IMR-90 (cell line): ENCODE results near the gene FXYD6. TPM values are rescaled to one million over a fixed set of nuclear protein-coding genes. Genes with fewer than 3 reads are reported as not detected.

Experiments used
- ATAC-seq: fragments of 200-7000 bp; cut with Tn5 transposase; 2 replicates; pipeline ENCODE4 v1.9.1; 2020; ENCODE audit warnings: low read depth, mild to moderate bottlenecking, moderate library complexity
- BruUV-seq: library from RNA; stranded (reverse); fragments of 400-500 nt; replicated peaks from 2 replicates; lab custom pipeline; 2021; lab: Mats Ljungman, UMichigan
- CTCF ChIA-PET: fragments of 300-600 bp; formaldehyde crosslinking; extraction: SDS; loops from one replicate; lab custom pipeline; 2021; ENCODE audit warnings: antibody characterized with exemption; lab: Yijun Ruan, JAX
- POLR2A ChIA-PET: fragments of 300-600 bp; sonication (Branson Sonifier 250); formaldehyde crosslinking; loops from one replicate; lab custom pipeline; 2022; ENCODE audit warnings: antibody characterized with exemption; ENCODE audit not compliant: unreplicated experiment; lab: Charles Lee
- DNase-seq: peaks from one replicate; pipeline ENCODE4 v3.0.0; 2013
- H2AFZ ChIP-seq: replicated peaks from 2 replicates; pipeline ENCODE3; 2013; ENCODE audit warnings: low read length, mild to moderate bottlenecking; ENCODE audit not compliant: poor library complexity
- H2AK5ac ChIP-seq: 2 replicates; pipeline ENCODE4 v1.6.1; 2013; ENCODE audit warnings: low read depth, low read length, inconsistent platforms
- H2AK9ac ChIP-seq: replicated peaks from 2 replicates; pipeline ENCODE3; 2013; ENCODE audit warnings: mild to moderate bottlenecking, low read depth, low read length, moderate library complexity; ENCODE audit not compliant: poor library complexity
- H2BK120ac ChIP-seq: 2 replicates; pipeline ENCODE4 v1.6.1; 2013; ENCODE audit warnings: low read depth, low read length, inconsistent platforms
- H2BK15ac ChIP-seq: 3 replicates; pipeline ENCODE4 v1.6.1; 2013; ENCODE audit warnings: low read depth, low read length, inconsistent platforms
- H2BK20ac ChIP-seq: 2 replicates; pipeline ENCODE4 v1.6.1; 2013; ENCODE audit warnings: low read depth, mild to moderate bottlenecking, inconsistent platforms, low read length, moderate library complexity
- H2BK5ac ChIP-seq: 2 replicates; pipeline ENCODE4 v1.6.1; 2013; ENCODE audit warnings: mild to moderate bottlenecking, low read depth, low read length, inconsistent platforms; ENCODE audit not compliant: poor library complexity, severe bottlenecking
- H3K14ac ChIP-seq: replicated peaks from 2 replicates; pipeline ENCODE4 v1.6.1; 2013; ENCODE audit warnings: low read depth, low read length, inconsistent platforms
- H3K18ac ChIP-seq: 2 replicates; pipeline ENCODE4 v1.6.1; 2013; ENCODE audit warnings: low read depth, low read length, control low read depth
- H3K23ac ChIP-seq: 2 replicates; pipeline ENCODE4 v1.6.1; 2013; ENCODE audit warnings: low read depth, low read length, inconsistent platforms
- H3K27ac ChIP-seq: 2 replicates; pipeline ENCODE4 v1.5.1; 2013; ENCODE audit warnings: mild to moderate bottlenecking, control low read depth, low read length; ENCODE audit not compliant: insufficient read depth
- H3K27me3 ChIP-seq: 2 replicates; pipeline ENCODE4 v1.6.1; 2013; ENCODE audit warnings: low read length; ENCODE audit not compliant: control insufficient read depth, insufficient read depth
- H3K36me3 ChIP-seq: 2 replicates; pipeline ENCODE4 v1.6.1; 2013; ENCODE audit warnings: low read length, mixed read lengths; ENCODE audit not compliant: control insufficient read depth, insufficient read depth
- H3K4ac ChIP-seq: 2 replicates; pipeline ENCODE4 v1.6.1; 2013; ENCODE audit warnings: low read depth, low read length, inconsistent platforms
- H3K4me1 ChIP-seq: 2 replicates; pipeline ENCODE4 v1.6.1; 2013; ENCODE audit warnings: low read length, mixed read lengths; ENCODE audit not compliant: control insufficient read depth, insufficient read depth
- H3K4me2 ChIP-seq: 2 replicates; pipeline ENCODE4 v1.6.1; 2013; ENCODE audit warnings: low read depth, mild to moderate bottlenecking, control low read depth, low read length, moderate library complexity
- H3K4me3 ChIP-seq: 2 replicates; pipeline ENCODE4 v1.5.1; 2013; ENCODE audit warnings: low read depth, mild to moderate bottlenecking, control low read depth, low read length, moderate library complexity; ENCODE audit not compliant: insufficient read depth
- H3K56ac ChIP-seq: 2 replicates; pipeline ENCODE4 v1.6.1; 2013; ENCODE audit warnings: low read length, inconsistent platforms; ENCODE audit not compliant: insufficient read depth; ENCODE audit errors: extremely low read depth
- H3K79me1 ChIP-seq, 2 experiments: 2 replicates each; pipeline ENCODE4 v1.6.1; 2013; ENCODE audit warnings: low read length in 2 of 2, inconsistent platforms in 1 of 2, low read depth in 1 of 2
- H3K9ac ChIP-seq: 2 replicates; pipeline ENCODE4 v1.6.1; 2013; ENCODE audit warnings: low read depth, low read length, control low read depth
- H3K9me1 ChIP-seq: 2 replicates; pipeline ENCODE4 v1.6.1; 2013; ENCODE audit warnings: low read length, inconsistent platforms; ENCODE audit not compliant: insufficient read depth
- H3K9me3 ChIP-seq: 2 replicates; pipeline ENCODE4 v1.6.1; 2013; ENCODE audit warnings: low read length; ENCODE audit not compliant: control insufficient read depth, insufficient read depth
- H4K20me1 ChIP-seq: 2 replicates; pipeline ENCODE4 v1.6.1; 2013; ENCODE audit warnings: low read length, inconsistent platforms; ENCODE audit not compliant: insufficient read depth
- H4K5ac ChIP-seq: 2 replicates; pipeline ENCODE4 v1.6.1; 2013; ENCODE audit warnings: mild to moderate bottlenecking, low read depth, low read length, control low read depth
- H4K8ac ChIP-seq, 2 experiments: 2 replicates each; pipeline ENCODE4 v1.6.1; 2013; ENCODE audit warnings: low read depth in 2 of 2, low read length in 2 of 2, control low read depth in 1 of 2, inconsistent platforms in 1 of 2
- H4K91ac ChIP-seq: 2 replicates; pipeline ENCODE4 v1.6.1; 2013; ENCODE audit warnings: low read depth, low read length, inconsistent platforms; ENCODE audit not compliant: insufficient read depth
- MAFK ChIP-seq: IDR thresholded peaks from 2 replicates; pipeline ENCODE4 v1.6.1; 2012; ENCODE audit warnings: low read depth, low read length, improper control_type of control experiment
- MAZ ChIP-seq: IDR thresholded peaks from 2 replicates; pipeline ENCODE4 v1.6.1; 2012; ENCODE audit warnings: low read depth, mild to moderate bottlenecking, low read length, improper control_type of control experiment, moderate library complexity, borderline replicate concordance
- NFE2L2 ChIP-seq: fragments of 150-350 bp; IDR thresholded peaks from 2 replicates; pipeline ENCODE4 v1.6.1; 2016; ENCODE audit warnings: low read depth, mild to moderate bottlenecking, low read length
- WGBS, 2 experiments: methylation state at CpG; one replicate each; pipeline versions ENCODE4 v1.1.5 to v1.1.7; 2013; ENCODE audit warnings: missing lambda C conversion rate in 2 of 2; ENCODE audit not compliant: insufficient read length in 1 of 2; ENCODE audit errors: extremely low coverage in 2 of 2; 5-methylcytosine and 5-hydroxymethylcytosine counted together
- dilution Hi-C: fragments of 300-500 bp; cut with HindIII; formaldehyde crosslinking; loops from one replicate; pipeline ENCODE4 v1.14.3; 2018; ENCODE audit warnings: low sequenced_read_pairs; ENCODE audit not compliant: unreplicated experiment
- in situ Hi-C: fragments of 300-500 bp; cut with MboI; formaldehyde crosslinking; loops from 3 replicates; pipeline ENCODE4 v1.14.3; 2019; ENCODE audit warnings: low sequenced_read_pairs, inconsistent platforms, mixed read lengths
- intact Hi-C: fragments of 100-400 bp; cut with micrococcal nuclease; formaldehyde crosslinking; loops from 2 replicates; pipeline ENCODE4 v1.10.0; 2022
- polyA plus RNA-seq, 3 experiments: library from polyadenylated mRNA; depleted of rRNA; stranded (reverse); fragments of >200 nt; gene quantifications; 2 replicates each; pipeline ENCODE4 v1.2.3, GENCODE V29; 2012; ENCODE audit warnings: low replicate concordance in 1 of 3
- total RNA-seq: library from RNA; depleted of rRNA; stranded (reverse); fragments of >200 nt; gene quantifications from 2 replicates; pipeline ENCODE4 v1.2.3, GENCODE V29; 2012

FXYD6 gene
- total and polyA plus RNA-seq, 2 of the 4 experiments (the other 2 are of a cell fraction), result 0.32 TPM; not detected in 1

GRCh38 chr11:117821431-117821830 lies 55.0 kb downstream of the FXYD6 start:
- Histone ChIP-seq H3K14ac (no peak overlapping the region), H4K5ac (no peak overlapping the region), H4K8ac (no peak overlapping the region), H3K56ac (no peak overlapping the region), H2BK120ac (no peak overlapping the region), H2AK5ac (no peak overlapping the region), H4K20me1 (no peaks in the 10 kb centered on the region), H2AK9ac (no peak overlapping the region), H2BK15ac (no peak overlapping the region), H3K18ac (no peak overlapping the region), H3K4me1 (peaks cover 3% of the 10 kb centered on the region; the same call in 1 of the 2 replicates), H2BK5ac (no peak overlapping the region), H2AFZ (no peak overlapping the region), H3K23ac (no peak overlapping the region), H2BK20ac (no peak overlapping the region), H4K91ac (no peak overlapping the region), H3K4ac (no peak overlapping the region), H3K9me1 (no peaks in the 10 kb centered on the region), H3K4me2 (no peak overlapping the region), H3K27me3 (peaks cover 2% of the 10 kb centered on the region; the same call in 1 of the 2 replicates), H3K9ac (no peak overlapping the region), H3K79me1 (no peaks in the 10 kb centered on the region), H3K4me3 (no peak overlapping the region), H3K9me3 (no peaks in the 10 kb centered on the region), H3K36me3 (no peaks in the 10 kb centered on the region), H3K27ac (no peak overlapping the region)
- in situ Hi-C loops (no loop called here), dilution Hi-C loops (no loop called here), intact Hi-C loops (no loop called here)
- 80% methylated on average over 8 of the region's 12 CpGs; no CpG with 5 or more reads in 1 of the 2 experiments for WGBS, 2 experiments
- ATAC-seq (no peak), DNase-seq (no peak)
- TF ChIP-seq NFE2L2 (no peak), MAFK (no peak), MAZ (no peak)
- no TSS peak for BruUV-seq
- ChIA-PET CTCF (interaction anchor here (1.0 kb wide), 1 partner anchor 395 kb away, joined by 3 read pairs; no protein-coding TSS in a partner anchor), POLR2A (no interaction called here)
